T-helper 1 cell treated with Interleukin-12 subunit alpha and Interleukin-12 subunit beta and Interleukin-4 antibody, amounts not matched to agents 30 ng/mL and 1 ng/mL, for 36 hours (primary cell): Measurements from ENCODE around the gene NLRP5. TPM values are rescaled to one million over a fixed set of nuclear protein-coding genes. Genes with fewer than 3 reads are reported as not detected.
"Not testable (repeated sequence)": the region's sequence is repeated elsewhere in the genome, so short reads cannot be mapped to it uniquely, and the experiment has no call there.

ENCODE experiments used
- intact Hi-C: fragments of 100-400 bp; cut with micrococcal nuclease; formaldehyde crosslinking; loops from one replicate; pipeline ENCODE4 v1.15.1; 2024
- total RNA-seq: library from RNA; stranded (reverse); gene quantifications from 2 replicates; pipeline ENCODE4 v1.2.3, GENCODE V29; 2022

Gene NLRP5
- not detected in 2 replicates for total RNA-seq

DNA sequence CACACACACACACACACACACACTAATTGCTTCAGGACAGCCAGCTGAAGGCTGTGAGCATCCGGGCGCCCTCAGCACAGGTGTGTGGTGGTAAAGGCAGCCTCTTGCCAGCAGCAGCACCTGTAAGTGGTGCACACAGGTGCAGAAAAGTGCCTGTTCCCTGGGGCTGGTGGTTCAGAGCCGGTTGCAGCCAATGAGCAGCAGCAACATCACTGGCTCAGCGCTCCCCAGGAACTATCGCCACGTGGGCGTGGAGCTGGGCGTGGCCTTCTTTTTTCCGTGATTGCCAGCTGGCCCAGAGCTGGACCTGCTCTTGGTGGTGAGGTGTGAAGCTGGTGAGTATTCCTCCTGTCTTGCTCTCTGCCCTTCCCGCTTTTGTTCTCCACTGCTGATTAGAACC is at the start of gene NLRP5:
Gene NLRP5, plus strand, starts transcription at position 289 of the 400 bp plus-strand sequence.
- intact Hi-C loops: no loop called here

DNA sequence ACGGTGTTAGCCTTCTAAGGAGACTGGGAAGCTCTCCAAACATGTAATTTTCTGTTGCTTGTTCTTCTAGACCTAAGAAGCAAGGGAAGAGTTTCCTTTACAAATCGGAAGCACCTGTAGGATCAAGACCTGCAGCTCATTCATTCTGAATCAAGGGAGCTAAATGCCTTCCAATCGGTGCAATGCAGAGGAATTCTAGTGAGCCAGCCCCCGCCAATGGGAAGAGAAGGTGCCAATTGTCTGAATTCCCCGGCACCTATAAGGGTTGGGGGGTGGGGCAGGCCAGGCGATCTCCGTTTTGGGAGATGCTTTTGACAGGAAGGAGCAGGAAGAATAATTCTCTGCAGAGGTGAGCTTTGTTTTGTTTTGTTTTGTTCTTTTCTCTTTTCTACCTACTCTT is 47.4 kb upstream of the NLRP5 start:
- intact Hi-C loops: no loop called here

DNA sequence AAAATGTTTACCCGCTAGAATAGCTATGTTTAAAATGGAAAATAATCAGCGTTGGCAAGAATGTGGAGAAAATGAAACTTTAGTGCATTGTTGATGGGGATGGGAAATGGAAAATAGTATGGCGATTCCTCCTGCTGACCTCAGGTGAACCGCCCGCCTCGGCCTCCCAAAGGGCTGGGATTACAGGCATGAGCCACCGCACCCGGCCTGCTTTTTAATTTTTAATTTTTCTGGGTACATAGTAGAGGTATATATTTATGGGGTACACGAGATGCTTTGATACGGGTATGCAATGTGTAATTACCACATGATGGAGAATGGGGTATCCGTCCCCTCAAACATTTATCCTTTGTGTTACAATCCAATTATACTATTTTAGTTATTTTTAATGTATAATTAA is 46.3 kb upstream of the NLRP5 start:
- intact Hi-C loops: no loop called here

DNA sequence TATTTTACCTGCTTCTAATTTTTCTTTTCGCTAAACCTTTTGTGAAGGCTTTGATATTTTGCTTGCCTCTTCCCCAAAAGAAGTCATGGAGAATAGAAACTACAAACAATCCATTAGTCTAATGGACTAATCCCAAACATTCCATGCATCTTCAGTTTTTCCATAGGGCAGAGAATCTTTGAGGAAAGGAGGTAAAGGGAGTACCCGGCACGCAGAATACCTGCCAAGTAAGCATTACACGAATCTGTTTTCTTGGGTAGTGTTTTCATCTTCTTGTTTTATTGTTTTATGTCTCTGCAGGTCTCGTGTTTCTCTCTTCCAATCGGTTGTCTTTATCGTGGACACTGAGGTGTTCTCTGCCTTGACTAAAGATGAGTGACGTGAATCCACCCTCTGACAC is 39.0 kb upstream of the NLRP5 start, which contains the start of gene NLRP8:
Gene NLRP8, plus strand, starts transcription at position 301 of the 400 bp plus-strand sequence.
- intact Hi-C loops: no loop called here

DNA sequence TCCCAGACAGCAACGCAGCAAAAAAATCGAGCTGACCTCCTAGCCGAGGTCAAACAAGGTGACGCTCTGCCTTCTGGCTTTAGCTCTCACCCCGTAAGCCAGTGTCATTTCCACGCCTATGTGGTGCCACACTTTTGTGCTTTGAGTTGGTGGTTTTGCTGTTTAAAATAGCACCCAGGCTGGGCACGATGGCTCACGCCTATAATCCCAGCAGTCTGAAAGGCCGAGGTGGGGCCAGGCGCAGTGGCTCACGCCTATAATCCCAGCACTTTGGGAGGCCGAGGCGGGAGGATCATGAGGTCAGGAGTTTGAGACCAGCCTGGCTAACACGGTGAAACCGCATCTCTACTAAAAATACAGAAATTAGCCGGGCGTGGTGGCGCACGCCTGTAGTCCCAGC is 36.0 kb upstream of the NLRP5 start:
- intact Hi-C loops: not testable (repeated sequence)

DNA sequence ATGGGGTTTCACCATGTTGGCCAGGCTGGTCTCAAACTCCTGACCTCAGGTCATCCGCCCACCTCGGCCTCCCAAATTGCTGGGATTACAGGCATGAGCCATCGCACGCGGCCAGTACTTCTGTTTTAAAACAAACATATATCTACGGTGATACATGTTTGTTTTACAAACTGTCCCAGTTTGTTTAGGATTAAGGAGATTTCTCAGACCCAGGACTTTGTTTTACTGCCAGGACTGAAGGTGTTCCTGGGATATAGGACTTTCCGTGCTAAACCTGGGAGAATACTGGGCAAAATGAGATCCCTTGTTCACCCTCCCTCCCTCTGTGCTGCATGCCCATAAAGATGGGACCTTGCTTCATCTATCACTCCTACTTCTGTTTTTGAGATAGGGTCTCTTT is 30.1 kb upstream of the NLRP5 start:
- intact Hi-C loops: no loop called here

DNA sequence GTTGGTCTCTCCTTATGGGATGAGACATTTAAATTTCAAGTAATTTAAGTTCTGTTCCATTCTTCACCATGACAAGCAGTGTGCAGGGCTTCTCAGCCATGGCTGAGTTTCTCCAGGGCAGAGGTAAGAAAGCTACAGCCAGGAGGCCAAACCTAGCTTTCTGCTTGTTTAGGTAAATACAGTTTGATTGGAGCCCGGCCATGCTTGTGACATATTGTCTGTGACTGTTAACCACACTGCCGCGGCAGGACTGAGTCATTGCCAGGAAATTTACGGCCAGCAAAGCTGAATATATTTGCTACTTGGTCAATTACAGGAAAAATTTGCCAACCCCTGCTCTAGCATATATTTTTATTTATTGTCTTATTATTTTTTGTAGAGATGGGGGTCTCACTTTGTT is 28.2 kb upstream of the NLRP5 start:
- intact Hi-C loops: no loop called here

DNA sequence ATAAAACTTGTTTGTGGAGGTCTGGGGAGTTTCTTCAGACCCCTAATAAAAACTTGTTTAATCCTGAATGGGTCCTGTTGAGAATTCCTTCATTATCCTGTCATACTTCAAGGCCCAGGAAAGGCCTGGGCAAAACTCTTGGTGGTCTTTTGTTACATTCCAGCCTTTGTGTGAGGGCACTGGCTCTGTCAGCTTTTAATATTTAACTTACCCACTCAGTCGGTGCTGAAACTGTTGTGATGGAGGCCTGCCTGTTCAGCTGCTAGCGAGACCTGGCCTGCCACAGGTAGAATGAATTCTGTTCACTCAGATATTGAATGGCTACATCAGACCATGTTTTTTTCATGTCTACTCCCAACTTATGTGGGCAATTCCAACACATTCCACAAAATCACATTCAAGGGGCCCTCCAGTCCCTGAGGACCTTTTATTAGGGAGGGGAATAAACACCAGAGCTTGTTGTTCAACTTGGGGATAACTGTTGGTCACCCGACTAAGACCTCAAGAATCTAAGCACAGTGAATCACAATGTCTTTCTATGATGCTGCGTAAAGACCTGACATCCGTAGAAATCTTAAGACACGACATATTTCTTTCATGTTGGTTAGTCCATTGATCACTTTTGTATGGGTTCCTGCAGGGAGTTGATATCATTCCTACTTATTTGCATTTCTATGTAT is 26.4 kb upstream of the NLRP5 start:
- intact Hi-C loops: no loop called here

DNA sequence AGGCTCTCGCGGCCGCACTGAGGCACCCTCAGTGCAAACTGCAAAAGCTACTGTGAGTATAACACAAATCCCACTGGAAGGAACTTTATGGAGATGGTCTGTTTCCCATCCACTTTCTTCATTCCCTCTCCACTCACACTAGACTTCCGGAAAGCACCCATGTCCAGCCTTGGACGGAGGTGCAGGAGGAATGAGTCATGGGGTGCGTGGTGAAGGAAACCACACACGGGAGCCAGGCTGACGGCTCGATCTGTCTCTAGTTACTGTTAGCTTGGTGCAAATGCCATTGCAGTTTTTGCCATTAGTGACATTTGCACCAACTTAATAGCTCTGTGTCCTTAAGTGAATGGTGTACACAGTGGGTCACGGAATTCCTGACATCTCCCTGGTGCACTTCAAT is 24.4 kb upstream of the NLRP5 start:
- intact Hi-C loops: no loop called here

DNA sequence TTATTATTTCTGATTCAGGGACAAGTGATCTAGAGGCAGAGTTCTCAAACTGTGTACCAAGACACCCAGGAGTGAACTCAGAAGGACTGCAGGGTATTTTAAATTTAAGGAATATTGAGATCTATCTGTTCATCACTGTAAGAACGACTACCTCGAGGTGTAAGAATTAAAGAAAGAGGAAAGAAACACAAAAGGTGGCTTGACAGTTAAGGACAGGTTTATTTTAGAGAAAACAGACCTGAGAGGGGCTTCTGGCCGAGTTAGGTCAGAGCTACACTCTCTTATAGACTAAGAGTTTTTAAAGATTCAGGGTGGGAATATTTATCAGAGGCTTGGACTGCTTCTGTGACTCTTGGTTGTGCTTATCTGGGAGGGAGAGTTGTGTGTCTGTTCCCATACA is 12.6 kb upstream of the NLRP5 start:
- intact Hi-C loops: no loop called here

DNA sequence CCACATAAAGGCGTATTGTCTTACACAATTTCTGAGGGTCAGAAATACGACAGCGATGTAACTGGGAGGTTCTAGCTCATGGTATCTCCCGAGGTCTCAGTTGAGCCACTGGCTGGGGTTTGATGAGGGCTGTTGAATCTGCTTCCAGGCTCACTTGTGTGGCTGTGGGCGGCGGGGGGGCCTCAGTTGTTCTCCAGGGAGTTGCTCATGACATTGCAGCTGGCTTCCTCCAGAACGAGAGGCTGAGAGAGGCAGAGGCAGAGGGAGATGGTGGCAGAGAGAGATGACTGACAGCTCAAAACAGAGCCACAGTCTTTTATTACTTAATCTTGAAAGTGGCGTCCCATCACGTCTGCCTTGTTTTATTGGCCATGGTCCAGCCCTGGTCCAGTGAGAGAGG is 6.2 kb upstream of the NLRP5 start:
- intact Hi-C loops: no loop called here

DNA sequence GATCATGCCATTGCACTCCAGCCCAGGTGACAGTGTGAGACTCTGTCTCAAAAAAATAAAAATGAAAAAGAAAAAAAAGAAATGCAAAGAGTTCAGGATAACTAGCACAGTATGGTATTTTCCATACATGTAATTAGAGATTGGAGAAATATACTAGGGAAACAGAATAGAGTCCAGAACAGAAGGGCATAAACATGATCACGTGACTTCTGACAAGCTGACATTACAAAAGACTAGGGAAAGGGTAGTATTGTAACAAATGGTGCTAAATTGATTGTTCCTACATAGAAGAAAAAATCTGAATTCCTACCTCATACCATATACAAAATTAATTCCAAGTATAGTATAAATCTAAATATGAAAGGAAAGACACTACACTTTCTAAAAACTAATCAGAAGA is 1.3 kb upstream of the NLRP5 start:
- intact Hi-C loops: no loop called here

DNA sequence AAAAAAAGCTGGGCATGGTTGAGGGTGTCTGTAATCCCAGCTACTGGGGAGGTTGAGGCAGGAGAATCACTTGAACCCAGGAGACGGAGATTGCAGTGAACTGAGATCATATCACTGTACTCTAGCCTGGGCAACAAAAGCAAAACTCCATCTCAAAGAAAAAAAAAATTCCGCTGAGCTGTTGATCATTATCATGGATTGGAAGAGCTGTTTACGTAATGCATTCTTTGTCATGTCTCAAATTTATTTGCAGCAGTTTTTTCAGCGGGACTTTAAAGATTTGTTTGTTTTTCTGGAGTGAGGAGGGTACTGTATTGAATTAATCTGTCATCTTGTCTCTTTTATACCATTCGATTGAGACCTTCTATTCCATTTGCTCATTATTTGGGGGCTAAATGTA is 4.3 kb downstream of the NLRP5 start:
- intact Hi-C loops: no loop called here

DNA sequence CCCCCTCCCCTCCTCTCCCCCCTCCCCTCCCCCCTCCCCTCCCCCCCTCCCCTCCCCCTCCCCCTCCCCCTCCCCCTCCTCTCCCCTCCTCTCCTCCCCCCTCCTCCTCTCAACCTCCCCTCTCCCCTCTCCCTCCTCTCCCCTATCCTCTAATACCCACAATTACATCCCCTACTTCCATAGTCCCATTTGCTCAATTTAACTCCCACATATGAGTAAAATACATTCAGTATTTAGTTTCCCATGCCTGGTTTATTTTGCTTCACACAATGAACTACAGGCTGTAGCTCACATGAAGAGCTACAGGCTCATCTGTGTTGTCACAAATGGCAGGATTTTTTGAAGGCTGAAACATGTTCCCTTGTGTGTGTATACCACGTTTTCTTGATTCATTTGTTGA is 6.9 kb downstream of the NLRP5 start:
- intact Hi-C loops: no loop called here

DNA sequence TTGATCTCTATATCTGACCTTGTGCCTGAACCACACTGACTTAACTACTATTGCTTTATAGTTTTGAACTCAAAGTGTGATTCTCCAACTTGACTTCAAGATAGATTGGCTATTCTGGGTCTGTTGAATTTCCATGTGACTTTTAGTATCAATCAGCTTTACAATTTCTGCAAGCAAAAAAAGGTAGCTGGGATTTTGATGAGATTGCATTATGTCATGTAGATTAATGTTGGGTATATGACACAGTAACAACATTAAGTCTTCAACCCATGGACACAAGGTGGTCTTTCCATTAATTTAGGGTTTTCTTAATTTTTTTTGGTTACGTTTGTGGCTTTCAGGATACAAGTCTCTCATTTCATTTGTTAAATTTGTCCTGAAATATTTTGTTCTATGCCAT is 28.2 kb downstream of the NLRP5 start:
- intact Hi-C loops: no loop called here

DNA sequence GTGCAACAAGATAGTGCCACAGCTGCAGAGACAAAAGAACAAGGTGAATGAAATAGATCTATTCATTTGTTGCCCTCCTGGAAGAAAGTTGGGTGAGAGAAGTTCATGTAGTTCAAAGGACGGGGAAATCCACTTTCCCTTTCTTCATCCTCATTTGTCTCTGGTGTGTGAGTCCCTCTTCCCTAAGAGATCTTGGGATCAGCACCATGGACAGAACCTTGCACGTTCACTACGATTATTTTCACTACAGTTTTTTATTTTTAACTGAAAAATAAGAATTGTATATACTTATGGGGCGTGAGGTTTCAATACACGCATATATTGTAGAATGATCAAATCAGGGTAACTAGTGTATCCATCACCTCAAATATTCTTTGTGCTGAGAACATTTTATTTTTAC is 29.2 kb downstream of the NLRP5 start:
- intact Hi-C loops: no loop called here

DNA sequence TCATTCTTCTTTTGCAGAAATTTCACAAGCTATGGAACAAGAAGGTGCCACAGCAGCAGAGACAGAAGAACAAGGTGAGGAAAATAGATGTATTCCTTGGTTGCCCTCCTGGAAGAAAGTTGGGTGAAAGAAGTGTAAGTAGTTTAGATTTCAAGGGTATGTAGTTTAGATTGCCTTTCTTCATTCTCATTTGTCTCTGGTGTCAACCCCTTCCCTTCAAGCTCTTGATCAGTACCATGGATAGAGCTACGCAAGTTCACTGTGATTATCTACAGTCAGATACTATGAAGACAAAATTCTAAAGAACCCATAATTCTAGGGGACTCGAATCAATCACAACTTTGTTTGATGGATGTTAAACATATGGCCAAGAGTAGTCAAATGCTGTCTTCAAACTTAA is 32.8 kb downstream of the NLRP5 start:
- intact Hi-C loops: not testable (repeated sequence)

DNA sequence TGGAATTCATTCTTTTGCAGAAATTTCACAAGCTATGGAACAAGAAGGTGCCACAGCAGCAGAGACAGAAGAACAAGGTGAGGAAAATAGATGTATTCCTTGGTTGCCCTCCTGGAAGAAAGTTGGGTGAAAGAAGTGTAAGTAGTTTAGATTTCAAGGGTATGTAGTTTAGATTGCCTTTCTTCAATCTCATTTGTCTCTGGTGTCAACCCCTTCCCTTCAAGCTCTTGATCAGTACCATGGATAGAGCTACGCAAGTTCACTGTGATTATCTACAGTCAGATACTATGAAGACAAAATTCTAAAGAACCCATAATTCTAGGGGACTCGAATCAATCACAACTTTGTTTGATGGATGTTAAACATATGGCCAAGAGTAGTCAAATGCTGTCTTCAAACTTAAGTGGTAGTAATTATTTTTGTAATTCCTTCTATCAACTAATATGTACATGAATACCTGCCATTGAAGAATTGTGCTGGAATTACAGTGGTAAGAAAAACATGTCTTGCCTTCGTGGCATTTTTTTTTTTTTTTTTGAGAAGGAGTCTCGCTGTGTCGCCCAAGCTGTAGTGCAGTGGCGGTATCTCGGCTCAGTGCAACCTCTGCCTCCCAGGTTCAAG is 33.9 kb downstream of the NLRP5 start:
- intact Hi-C loops: not testable (repeated sequence)

DNA sequence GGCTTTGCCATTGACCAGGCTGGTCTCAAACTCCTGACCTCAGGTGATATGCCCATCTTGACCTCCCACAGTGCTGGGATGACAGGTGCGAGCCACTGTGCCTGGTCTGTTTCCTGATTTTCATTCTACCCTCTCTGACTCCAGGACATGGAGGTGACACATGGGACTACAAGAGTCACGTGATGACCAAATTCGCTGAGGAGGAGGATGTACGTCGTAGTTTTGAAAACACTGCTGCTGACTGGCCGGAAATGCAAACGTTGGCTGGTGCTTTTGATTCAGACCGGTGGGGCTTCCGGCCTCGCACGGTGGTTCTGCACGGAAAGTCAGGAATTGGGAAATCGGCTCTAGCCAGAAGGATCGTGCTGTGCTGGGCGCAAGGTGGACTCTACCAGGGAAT is 40.2 kb downstream of the NLRP5 start:
- intact Hi-C loops: no loop called here

DNA sequence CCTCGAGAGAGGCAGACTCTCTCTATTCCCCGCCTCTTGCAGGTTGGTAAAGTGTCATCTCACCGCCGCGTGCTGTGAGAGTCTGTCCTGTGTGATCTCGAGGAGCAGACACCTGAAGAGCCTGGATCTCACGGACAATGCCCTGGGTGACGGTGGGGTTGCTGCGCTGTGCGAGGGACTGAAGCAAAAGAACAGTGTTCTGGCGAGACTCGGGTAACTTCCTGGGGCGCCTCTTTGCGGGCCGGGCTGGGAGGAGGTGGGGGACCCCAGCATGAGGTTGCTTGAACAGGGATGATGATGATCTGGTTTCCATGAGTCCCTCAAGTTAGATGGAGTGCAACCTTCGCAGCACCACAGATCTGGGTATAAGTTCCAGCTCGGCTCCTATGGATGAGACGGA is 67.0 kb downstream of the NLRP5 start:
- intact Hi-C loops: no loop called here

DNA sequence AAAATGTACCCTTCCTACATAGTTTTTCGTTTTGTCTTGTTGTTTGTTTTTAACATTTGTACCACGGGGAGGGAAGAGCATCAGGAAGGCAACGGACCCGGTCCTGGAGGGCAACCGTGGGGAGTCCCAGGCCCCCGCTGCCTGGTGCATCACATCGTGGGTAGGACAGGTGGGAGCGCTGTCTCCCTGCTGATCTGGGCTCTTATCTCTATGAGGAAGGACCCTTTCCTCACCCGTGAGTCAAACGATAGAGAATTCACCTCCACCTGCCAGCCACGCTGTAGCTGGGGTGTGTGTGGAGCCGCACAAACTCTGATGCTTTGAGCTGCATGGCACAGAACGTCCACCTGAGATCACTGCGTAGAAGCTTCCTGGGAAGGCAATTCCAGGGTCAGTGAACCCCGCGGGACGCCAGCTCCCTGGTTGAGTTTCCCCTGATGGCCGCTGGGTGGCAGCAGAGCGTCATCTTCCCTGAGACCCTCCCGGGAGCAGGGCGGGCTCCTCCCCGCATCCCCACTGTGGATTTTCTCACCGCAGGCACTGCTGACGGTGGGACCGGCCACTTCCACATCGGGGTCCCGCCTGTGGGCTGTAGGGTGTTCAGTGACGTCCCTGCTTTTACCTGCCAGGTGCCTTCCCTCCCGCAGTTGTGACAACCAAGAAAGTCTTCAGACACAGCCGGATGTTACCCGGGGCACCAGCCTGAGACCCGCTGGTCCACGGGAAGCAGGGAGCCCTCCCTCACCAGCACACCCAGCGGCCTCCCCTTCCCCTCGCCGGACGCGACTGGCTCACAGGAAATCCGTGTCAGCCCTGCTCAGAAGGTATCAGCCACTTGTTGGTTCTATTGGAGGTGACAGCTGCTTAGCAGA is 79.8 kb downstream of the NLRP5 start:
- intact Hi-C loops: loop anchor here (1.0 kb wide), 5 partner anchors 106 to 284 kb away; no protein-coding TSS in a partner anchor

DNA sequence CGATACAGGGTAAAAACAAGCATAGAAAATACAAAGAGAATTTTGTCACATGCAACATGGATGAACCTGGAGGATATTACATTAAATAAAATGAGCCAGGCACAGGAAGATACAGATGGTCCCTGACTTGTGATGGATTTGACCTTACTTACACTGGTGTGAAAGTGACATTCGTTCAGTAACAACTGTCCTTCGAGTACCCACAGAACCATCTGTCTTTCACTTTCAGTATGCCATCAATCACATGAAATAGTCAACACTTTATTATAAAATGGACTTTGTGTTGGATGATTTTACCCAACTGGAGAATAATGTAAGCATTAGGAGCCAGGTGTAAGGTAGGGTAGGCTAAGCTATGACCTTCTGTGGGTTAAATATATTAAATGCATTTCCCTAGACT is 83.1 kb downstream of the NLRP5 start:
- intact Hi-C loops: no loop called here
